ENCODE measurements around the gene GCN1. TPM values are rescaled to one million over a fixed set of nuclear protein-coding genes. Genes with fewer than 3 reads are reported as not detected.

The GCN1 gene
- total RNA-seq, 4 donors from 2014 or later, result 36.4 to 56.7 (median 41.6) TPM

DNA sequence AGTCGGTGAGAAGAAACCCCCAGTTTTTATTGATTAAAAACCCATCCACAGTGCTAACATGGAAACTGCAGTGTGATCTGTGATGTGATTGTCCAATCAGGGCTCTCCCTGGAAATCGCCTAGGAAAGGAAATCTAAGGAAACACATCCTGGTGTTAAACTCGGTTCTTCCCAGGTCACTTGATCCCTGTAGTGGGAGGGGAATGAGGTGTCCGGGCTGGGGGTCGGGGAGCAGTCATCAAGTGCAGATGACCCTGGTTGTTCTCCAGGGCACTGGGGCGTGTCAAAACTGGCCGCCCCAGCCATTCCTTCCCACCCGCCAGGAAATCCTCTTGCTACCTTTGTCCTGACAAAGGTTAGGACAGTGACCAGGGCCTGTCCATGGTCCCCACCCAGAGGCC is 98.8 kb downstream of the GCN1 start:
- TF ChIP-seq, protein P1, sequence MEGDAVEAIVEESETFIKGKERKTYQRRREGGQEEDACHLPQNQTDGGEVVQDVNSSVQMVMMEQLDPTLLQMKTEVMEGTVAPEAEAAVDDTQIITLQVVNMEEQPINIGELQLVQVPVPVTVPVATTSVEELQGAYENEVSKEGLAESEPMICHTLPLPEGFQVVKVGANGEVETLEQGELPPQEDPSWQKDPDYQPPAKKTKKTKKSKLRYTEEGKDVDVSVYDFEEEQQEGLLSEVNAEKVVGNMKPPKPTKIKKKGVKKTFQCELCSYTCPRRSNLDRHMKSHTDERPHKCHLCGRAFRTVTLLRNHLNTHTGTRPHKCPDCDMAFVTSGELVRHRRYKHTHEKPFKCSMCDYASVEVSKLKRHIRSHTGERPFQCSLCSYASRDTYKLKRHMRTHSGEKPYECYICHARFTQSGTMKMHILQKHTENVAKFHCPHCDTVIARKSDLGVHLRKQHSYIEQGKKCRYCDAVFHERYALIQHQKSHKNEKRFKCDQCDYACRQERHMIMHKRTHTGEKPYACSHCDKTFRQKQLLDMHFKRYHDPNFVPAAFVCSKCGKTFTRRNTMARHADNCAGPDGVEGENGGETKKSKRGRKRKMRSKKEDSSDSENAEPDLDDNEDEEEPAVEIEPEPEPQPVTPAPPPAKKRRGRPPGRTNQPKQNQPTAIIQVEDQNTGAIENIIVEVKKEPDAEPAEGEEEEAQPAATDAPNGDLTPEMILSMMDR (IDR thresholded peaks at IDR 0.05; ENCODE audit: low read depth), result no peak

DNA sequence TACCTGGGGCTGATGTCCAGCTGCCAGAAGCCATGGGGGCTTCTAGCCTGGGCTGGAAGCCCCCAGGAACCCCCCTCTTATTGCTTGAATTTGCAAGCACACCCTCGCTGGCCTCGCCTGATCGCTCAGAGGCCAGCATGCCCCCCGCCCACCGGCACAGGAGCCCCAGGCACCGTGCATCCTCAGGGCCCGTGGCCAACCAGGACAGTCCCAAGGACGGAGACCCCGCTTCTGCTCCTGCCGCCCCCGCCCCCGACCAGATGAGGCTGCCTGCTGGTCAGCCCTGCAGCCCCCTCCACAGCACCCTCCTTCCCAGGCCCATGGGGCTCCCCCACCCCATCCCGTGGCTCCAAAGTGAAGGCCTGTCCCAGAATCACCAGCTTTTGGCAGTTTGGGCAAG is 99.2 kb downstream of the GCN1 start:
- TF ChIP-seq, protein P1 (IDR thresholded peaks at IDR 0.05; ENCODE audit: low read depth), result no peak

DNA sequence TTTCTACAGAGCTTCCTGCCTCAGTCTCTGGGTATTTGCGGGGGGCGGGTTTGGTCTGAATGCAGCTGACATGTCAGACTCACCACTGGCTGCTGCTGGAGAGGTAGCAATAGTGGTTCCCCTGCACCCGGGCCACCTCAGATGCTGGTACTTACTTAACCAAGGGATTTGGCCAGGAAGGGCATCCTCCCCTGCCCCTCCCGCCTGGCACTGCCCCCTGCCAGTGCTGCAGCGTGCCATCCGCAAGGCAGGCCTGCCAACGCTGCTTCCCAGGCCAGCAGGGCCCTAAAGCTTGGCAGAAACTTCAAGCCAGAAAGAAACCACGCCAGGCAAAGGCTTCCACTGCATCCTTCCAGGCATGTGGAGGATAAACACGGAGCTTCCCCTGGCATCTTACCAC is 100.0 kb downstream of the GCN1 start:
- TF ChIP-seq, protein P1 (IDR thresholded peaks at IDR 0.05; ENCODE audit: low read depth), result no peak

DNA sequence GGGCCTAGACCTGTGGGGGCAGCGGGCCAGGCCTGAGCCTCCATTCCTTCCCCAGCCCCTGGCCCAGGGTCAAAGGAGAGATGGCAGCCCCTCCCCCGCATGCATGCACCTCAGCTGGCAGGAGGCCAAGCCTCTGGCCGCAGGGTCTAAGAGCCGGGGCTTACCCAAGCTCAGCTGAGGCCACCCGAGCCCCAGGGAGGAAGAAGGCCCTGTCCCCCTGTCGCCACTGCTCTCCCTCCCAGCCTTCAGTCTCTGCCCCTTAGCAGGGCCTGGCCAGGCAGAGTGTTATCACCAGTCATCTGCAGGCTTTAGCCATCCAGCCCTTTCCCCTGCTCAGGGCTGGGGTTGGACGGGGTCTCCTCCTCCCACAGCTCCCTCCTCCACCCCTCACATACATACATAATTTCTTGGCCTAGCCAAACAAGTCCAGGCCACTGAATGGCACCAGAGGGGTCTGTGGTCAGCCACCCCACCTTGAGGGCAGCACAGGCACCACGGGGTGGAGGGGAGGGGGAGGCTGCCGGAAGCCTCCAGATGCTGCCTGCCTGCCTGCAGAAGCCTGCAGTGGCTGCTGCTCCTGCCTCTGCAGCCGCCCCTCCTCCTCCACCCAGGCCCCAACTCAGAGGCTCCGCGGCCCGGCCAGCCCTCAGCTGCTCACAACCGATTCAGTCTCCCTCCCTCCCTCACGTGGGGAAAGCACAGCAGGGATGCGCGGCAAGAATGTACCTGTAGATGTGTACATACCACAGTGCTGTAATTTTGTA is 100.7 kb downstream of the GCN1 start:
- TF ChIP-seq, protein P1 (IDR thresholded peaks at IDR 0.05; ENCODE audit: low read depth), result no peak

DNA sequence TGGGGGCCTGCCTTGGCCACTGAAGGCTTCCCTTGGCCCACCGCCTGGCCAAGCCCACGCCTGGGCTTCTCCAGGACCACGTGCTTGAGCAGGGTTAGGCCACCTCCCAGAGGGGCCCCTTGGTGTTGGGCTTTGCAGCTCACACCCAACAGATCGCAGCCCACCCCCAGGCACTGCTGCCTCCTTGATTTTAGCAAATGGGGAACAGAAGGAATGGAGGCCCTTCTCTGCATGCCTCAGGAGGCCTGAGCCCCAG is 101.3 kb downstream of the GCN1 start:
- TF ChIP-seq, protein P1 (IDR thresholded peaks at IDR 0.05; ENCODE audit: low read depth), result no peak

DNA sequence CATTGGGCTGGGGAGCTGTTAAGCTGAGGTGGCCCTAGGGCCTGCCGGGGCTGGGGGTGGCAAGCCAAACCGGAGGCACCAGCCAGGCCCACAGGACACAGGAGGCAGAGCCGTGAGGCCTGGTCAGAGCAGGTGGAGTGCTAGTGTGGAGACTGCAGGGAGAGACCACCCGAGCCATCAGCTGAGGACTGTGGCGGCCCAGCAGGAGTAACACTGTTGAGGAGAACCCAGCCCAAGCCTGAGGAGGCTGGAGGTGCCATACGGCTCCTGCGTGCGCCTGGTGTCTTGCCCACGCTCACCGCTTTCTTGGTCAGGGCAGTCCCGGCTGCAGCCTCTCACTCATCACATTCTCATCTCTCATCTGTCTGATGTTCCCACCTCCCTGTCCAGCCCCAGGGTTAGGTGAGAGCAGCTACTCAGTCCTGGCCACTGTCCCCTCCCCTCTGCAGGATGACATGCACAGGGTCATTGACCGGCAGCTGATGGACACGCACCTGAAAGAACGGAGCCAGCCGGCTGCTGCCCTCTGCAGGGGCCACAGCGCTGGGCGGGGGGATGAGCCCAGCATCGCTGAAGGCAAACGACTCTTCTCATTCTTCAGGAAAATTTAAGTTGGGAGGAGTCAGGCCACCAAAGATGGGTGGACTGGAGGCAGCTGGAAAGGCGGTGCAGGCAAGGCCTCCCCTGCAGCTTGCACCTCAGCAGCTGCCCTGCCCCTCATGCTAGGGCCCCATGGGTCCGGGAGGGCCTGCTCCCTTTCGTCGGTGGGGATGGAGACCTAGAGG is 101.8 kb downstream of the GCN1 start:
- TF ChIP-seq, protein P1 (IDR thresholded peaks at IDR 0.05; ENCODE audit: low read depth), result no peak

DNA sequence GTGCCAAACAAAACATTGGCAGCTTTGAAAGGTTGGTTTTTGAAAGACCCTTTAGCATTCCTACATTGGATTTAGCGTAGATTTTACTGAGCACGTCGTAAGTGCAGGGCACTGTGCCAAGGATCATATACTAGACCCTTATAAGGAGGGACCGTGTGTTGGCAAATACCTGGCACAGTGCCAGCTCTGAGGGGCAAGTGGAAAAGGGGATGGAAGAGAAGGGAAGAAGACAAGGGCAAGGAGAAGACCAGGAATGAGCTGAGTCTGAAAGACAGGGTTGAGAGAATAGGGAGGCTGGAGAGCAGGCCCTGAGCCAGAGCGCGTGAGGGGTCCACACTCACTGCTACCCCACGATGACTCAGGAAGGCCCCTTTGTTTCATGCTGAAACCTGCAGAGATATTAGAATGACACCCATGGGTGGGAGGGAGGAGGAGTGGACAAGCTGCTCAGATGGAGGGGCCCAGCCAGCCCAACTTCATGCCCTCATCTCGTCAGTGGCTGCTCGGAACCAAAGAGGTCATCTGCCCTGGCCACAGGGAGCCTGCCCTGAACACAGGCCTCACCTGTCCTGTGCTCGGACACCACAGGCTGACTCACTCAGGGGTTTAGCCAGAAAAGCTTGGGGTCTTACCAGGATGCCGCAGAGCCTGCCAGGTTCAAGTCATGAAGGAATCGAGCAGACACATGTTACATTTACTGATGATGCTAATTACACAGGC is 103.0 kb downstream of the GCN1 start:
- TF ChIP-seq, protein P1 (IDR thresholded peaks at IDR 0.05; ENCODE audit: low read depth), result no peak

Data from subcutaneous adipose tissue (tissue), 4 donors.